Tibial nerve (tissue), 4 donors: ENCODE data around the gene AUTS2. TPM values are rescaled to one million over a fixed set of nuclear protein-coding genes. Genes with fewer than 3 reads are reported as not detected.

ENCODE experiments used
- DNase-seq, 2 donors: peaks; one replicate each; pipeline ENCODE4 v3.0.0-alpha.2; 2019; ENCODE audit warnings: low spot score in 2 of 2
- H3K27ac ChIP-seq, 4 donors: fragments of 200-600 bp; sonication (generic) in 3 of 4; one replicate each; pipeline ENCODE4 v1.5.1; 2017 to 2019; ENCODE audit warnings: mild to moderate bottlenecking in 1 of 4
- H3K27me3 ChIP-seq, 2 donors: fragments of 200-600 bp; sonication (generic) in 1 of 2; one replicate each; pipeline versions ENCODE4 v1.5.1 to v1.6.0; 2017 to 2019
- H3K36me3 ChIP-seq, 3 donors: fragments of 200-600 bp; sonication (generic); one replicate each; pipeline ENCODE4 v1.5.1; 2018 to 2019
- H3K4me1 ChIP-seq, 4 donors: fragments of 200-600 bp; sonication (generic) in 3 of 4; one replicate each; pipeline ENCODE4 v1.5.1; 2017 to 2019
- H3K4me3 ChIP-seq, 4 donors: fragments of 200-600 bp; sonication (generic) in 3 of 4; one replicate each; pipeline ENCODE4 v1.5.1; 2017 to 2019; ENCODE audit warnings: mild to moderate bottlenecking in 1 of 4, moderate library complexity in 1 of 4
- H3K9me3 ChIP-seq, 4 donors: fragments of 200-600 bp; sonication (generic) in 3 of 4; one replicate each; pipeline ENCODE4 v1.5.1; 2017 to 2019
- EP300 ChIP-seq, 2 donors: sonication (generic); formaldehyde crosslinking; IDR thresholded peaks; one replicate each; pipeline ENCODE4 v1.6.1; 2017; ENCODE audit warnings: antibody characterized with exemption in 2 of 2, mild to moderate bottlenecking in 1 of 2
- POLR2A ChIP-seq, 2 donors: fragments of 450-650 bp; IDR thresholded peaks; one replicate each; pipeline ENCODE4 v1.6.1; 2017; ENCODE audit warnings: antibody characterized with exemption in 2 of 2, mild to moderate bottlenecking in 2 of 2, moderate library complexity in 2 of 2
- WGBS, 2 donors: methylation state at CpG; one replicate each; pipeline ENCODE4 v1.1.5; 2018; 5-methylcytosine and 5-hydroxymethylcytosine counted together
- total RNA-seq, 4 donors: library from RNA; depleted of rRNA; stranded (reverse); fragments of >200 nt; gene quantifications; one replicate each; pipeline ENCODE4 v1.1.0, GENCODE V29; 2016
- TF ChIP-seq, protein P1 (sequence below), 5 experiments: fragments of 200-600 bp in 3 of 5; fragments of 450-650 bp in 2 of 5; sonication (generic) in 3 of 5; IDR thresholded peaks; one replicate each; pipeline ENCODE4 v1.5.1; 2016 to 2019; ENCODE audit warnings: antibody characterized with exemption in 5 of 5, mild to moderate bottlenecking in 3 of 5, moderate library complexity in 2 of 5

Gene AUTS2
- total RNA-seq, 4 donors from 2014 or later = 56.6 to 87.9 (median 71.6) TPM

DNA sequence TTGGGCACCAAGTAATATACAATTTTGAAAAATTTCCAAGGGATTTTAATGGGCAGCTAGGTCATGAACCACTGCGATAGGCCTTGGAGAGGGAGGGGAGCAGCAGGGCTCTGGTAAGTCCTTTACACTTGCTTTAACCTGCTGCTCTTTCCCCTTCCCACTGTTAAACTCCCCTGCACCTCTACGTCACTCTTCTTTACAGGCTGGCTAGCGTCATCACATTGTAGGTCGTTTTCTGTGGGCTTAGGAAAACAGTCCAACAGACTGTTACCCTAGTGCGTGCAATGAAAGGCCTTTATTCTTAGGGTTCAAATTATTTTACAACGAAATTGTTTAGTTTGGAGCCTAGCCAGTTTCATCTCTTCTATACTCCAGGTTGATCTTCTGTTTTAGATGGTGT is 235.7 kb downstream of the AUTS2 start:
- H3K4me1 ChIP-seq = no peaks in the 10 kb centered on the region
- no peaks in the 10 kb centered on the region for H3K27me3 ChIP-seq
- no peak overlapping the region for H3K27ac ChIP-seq
- 67 to 74% methylated on average over 6 of the region's 6 CpGs for WGBS, 2 donors
- H3K36me3 ChIP-seq = no peaks in the 10 kb centered on the region
- peaks cover 0 to 1% (median 0%) of the 10 kb centered on the region in 4 donors for H3K9me3 ChIP-seq
- DNase-seq = no peak
- H3K4me3 ChIP-seq = no peak overlapping the region
- TF ChIP-seq, protein P1, sequence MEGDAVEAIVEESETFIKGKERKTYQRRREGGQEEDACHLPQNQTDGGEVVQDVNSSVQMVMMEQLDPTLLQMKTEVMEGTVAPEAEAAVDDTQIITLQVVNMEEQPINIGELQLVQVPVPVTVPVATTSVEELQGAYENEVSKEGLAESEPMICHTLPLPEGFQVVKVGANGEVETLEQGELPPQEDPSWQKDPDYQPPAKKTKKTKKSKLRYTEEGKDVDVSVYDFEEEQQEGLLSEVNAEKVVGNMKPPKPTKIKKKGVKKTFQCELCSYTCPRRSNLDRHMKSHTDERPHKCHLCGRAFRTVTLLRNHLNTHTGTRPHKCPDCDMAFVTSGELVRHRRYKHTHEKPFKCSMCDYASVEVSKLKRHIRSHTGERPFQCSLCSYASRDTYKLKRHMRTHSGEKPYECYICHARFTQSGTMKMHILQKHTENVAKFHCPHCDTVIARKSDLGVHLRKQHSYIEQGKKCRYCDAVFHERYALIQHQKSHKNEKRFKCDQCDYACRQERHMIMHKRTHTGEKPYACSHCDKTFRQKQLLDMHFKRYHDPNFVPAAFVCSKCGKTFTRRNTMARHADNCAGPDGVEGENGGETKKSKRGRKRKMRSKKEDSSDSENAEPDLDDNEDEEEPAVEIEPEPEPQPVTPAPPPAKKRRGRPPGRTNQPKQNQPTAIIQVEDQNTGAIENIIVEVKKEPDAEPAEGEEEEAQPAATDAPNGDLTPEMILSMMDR (IDR thresholded peaks at IDR 0.05) = no peak
- TF ChIP-seq POLR2A (IDR thresholded peaks at IDR 0.05) (no peak), EP300 (IDR thresholded peaks at IDR 0.05) (no peak)

DNA sequence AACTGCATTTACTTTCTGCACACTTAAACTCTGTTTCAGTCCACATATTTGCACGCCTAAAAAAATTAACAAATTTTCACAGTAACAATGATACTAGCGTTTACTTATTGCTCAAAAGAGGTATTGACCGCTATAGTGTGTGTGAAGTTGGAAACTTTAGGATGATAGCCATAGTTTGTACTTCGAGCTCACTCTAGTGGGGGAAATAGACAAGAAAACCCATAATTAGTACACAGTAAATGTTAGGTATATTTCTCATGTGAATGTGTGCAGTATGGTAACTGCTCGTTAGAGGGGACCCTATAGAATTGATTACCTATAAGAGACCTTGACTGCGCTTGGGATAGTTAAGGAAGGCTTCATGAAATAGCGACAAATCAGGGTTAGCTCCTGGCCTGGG is 238.4 kb downstream of the AUTS2 start:
- Histone ChIP-seq H3K4me3 (no peak overlapping the region), H3K9me3 (no peaks in the 10 kb centered on the region), H3K27me3 (no peaks in the 10 kb centered on the region), H3K4me1 (peaks cover 0 to 10% (median 0%) of the 10 kb centered on the region in 4 donors), H3K27ac (no peak overlapping the region), H3K36me3 (no peaks in the 10 kb centered on the region)
- DNase-seq = no peak
- 91 to 95% methylated on average over 7 of the region's 7 CpGs for WGBS, 2 donors
- TF ChIP-seq POLR2A (IDR thresholded peaks at IDR 0.05) = no peak
- TF ChIP-seq, protein P1 (IDR thresholded peaks at IDR 0.05) = no peak
- no peak for TF ChIP-seq EP300 (IDR thresholded peaks at IDR 0.05)

DNA sequence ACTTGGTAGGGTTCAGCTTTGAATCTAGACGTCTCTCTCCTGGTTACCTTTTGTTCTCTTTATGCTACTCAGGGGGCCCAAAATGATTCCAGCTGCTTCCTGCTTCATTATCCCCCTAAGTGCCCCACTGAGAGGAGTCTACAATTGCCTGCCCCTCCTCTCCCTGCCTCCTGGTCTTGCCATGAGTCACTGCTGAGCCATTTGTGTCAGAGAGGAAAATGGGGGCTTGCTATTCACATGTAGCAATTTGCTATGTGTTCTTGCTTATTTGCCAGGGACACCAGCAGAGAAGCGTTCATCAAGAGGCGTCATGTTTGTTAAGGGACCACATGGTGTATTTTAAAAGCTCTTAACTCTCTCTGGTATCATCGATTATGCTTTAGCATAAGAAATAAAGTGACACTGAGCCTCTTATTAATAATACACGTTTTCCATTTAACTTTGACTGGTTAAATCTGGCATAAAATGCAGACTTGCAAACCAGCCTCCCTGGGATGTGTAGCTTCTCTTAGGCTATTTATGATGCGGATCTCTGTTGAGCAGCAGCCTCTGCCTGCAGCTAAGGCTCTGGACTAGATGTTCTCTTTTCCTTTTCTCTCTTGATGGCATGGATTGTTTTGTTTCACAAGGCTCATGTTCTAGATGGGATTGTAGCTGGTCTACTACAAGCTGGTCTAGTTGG is 239.3 kb downstream of the AUTS2 start:
- Histone ChIP-seq H3K4me3 (no peak overlapping the region), H3K9me3 (no peaks in the 10 kb centered on the region), H3K27ac (no peak overlapping the region), H3K36me3 (no peaks in the 10 kb centered on the region), H3K27me3 (no peaks in the 10 kb centered on the region), H3K4me1 (peaks cover 0 to 10% (median 0%) of the 10 kb centered on the region in 4 donors)
- TF ChIP-seq EP300 (IDR thresholded peaks at IDR 0.05) (no peak), POLR2A (IDR thresholded peaks at IDR 0.05) (no peak)
- TF ChIP-seq, protein P1 (IDR thresholded peaks at IDR 0.05) = no peak
- 72 to 73% methylated on average over 6 of the region's 6 CpGs for WGBS, 2 donors
- no peak for DNase-seq

DNA sequence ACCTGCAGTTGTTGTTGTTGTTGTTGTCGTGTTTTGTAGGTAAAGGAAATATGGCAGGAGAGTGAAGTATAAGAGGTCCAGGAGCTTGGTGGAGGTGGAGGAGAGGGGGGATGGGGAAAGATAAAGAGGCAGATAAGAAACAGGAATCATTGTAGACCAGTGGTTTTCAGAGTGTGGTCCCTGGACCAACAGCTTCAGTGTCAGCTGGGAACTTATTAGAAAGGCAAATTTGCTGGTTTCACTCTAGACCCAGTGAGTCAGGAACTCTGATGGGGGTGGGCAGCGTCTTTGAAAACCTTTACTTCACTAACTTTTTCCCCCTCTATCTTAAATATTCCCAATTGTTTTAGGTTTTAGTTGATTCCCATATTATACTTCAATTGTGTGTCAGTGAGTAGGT is 241.5 kb downstream of the AUTS2 start:
- TF ChIP-seq POLR2A (IDR thresholded peaks at IDR 0.05) (no peak), EP300 (IDR thresholded peaks at IDR 0.05) (no peak)
- TF ChIP-seq, protein P1 (IDR thresholded peaks at IDR 0.05) = no peak
- Histone ChIP-seq H3K27me3 (no peaks in the 10 kb centered on the region), H3K27ac (no peak overlapping the region), H3K4me3 (no peak overlapping the region), H3K4me1 (peaks cover 0 to 10% (median 0%) of the 10 kb centered on the region in 4 donors), H3K9me3 (no peaks in the 10 kb centered on the region), H3K36me3 (no peaks in the 10 kb centered on the region)
- 77 to 78% methylated on average over 2 of the region's 2 CpGs for WGBS, 2 donors
- DNase-seq = no peak

DNA sequence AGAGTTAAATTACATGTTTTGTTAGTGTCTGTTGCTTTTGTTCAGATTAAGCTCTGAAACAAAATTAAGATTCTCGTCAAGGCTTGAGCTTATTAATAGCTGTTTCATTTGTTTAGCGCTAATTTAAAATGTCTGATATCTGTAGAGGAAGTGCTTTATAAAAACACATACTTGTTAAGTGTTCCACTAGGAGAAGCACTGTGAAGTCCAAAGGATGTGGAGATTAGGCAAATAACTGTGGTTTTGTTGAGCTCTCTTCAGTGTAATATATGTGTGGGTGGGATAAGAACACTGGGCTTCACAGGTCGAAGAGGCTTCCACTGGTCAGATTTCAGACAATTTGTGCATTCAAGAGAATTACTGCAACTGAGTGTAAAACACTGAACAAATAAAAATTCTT is 242.0 kb downstream of the AUTS2 start:
- Histone ChIP-seq H3K36me3 (no peaks in the 10 kb centered on the region), H3K9me3 (no peaks in the 10 kb centered on the region), H3K4me3 (no peak overlapping the region), H3K4me1 (peaks cover 0 to 10% (median 0%) of the 10 kb centered on the region in 4 donors), H3K27ac (no peak overlapping the region), H3K27me3 (no peaks in the 10 kb centered on the region)
- TF ChIP-seq POLR2A (IDR thresholded peaks at IDR 0.05) = no peak
- TF ChIP-seq, protein P1 (IDR thresholded peaks at IDR 0.05) = no peak
- WGBS, 2 donors = 29 to 32% methylated on average over 3 of the region's 3 CpGs
- DNase-seq = no peak
